GM12801 (cell line): ENCODE results near the gene GART.

ENCODE experiments used
- CTCF ChIP-seq: IDR thresholded peaks from one replicate; pipeline ENCODE4 v1.5.1; 2011; ENCODE audit warnings: control low read depth; ENCODE audit not compliant: insufficient read length; ENCODE audit errors: extremely low read depth

Gene GART

GRCh38 chr21:33541756-33542639, at the start of gene GART:
GART (minus strand) TSS chr21:33542117; CDS start chr21:33539315, 2,802 bp downstream.
- no peak for TF ChIP-seq CTCF

- TF ChIP-seq CTCF: no peak
These were observed 46.8 kb upstream of the GART start, which contains the start of gene DONSON for GRCh38 chr21:33588485-33589335. DONSON (minus strand) TSS chr21:33588684; CDS start chr21:33588641, 43 bp downstream.

GRCh38 chr21:33587792-33588484, 46.0 kb upstream of the GART start:
- TF ChIP-seq CTCF: no peak

- no peak for TF ChIP-seq CTCF
These were observed 45.0 kb upstream of the GART start for GRCh38 chr21:33586927-33587326.

GRCh38 chr21:33584455-33584854, 42.5 kb upstream of the GART start:
- no peak for TF ChIP-seq CTCF

- TF ChIP-seq CTCF: no peak
These were observed 37.1 kb upstream of the GART start for GRCh38 chr21:33578959-33579542.
